ENCODE results near the gene UPK3A. TPM values are rescaled to one million over a fixed set of nuclear protein-coding genes. Genes with fewer than 3 reads are reported as not detected.

UPK3A gene
- total RNA-seq, 2 donors from 2014 or later = 0.34 TPM; not detected in 1

GRCh38 chr22:45335854-45336522 is 51.2 kb downstream of the UPK3A start:
- DNase-seq (no peak), ATAC-seq (no peak)
- intact Hi-C loops (cut with DNase I, micrococcal nuclease) = no loop called here

- DNase-seq = peak; percentile 53 to 59
- ATAC-seq = peak; percentile 79
- intact Hi-C loops (cut with DNase I, micrococcal nuclease) = no loop called here
Observed at GRCh38 chr22:45336971-45337431, 52.3 kb downstream of the UPK3A start.

- intact Hi-C loops (cut with DNase I, micrococcal nuclease) = no loop called here
- DNase-seq (no peak), ATAC-seq (no peak)
Observed at GRCh38 chr22:45337536-45337935, 52.8 kb downstream of the UPK3A start.

- DNase-seq = no peak
- no peak for ATAC-seq
- intact Hi-C loops (cut with DNase I, micrococcal nuclease) = no loop called here
Observed at GRCh38 chr22:45338795-45339194, 54.0 kb downstream of the UPK3A start.

GRCh38 chr22:45340323-45340722 is 55.6 kb downstream of the UPK3A start:
- DNase-seq (no peak), ATAC-seq (no peak)
- intact Hi-C loops (cut with DNase I, micrococcal nuclease) = no loop called here

- peak; percentile 47 for ATAC-seq
- intact Hi-C loops (cut with DNase I, micrococcal nuclease) = no loop called here
- no peak for DNase-seq
Observed at GRCh38 chr22:45341498-45341897, 56.7 kb downstream of the UPK3A start.

- no peak for ATAC-seq
- no peak for DNase-seq
- intact Hi-C loops (cut with DNase I, micrococcal nuclease) = no loop called here
Observed at GRCh38 chr22:45343143-45343542, 58.4 kb downstream of the UPK3A start.

- intact Hi-C loops (cut with DNase I, micrococcal nuclease) = no loop called here
- no peak for DNase-seq
Observed at GRCh38 chr22:45344334-45344733, 59.6 kb downstream of the UPK3A start.

More at GRCh38 chr22:45344334-45344733, 59.6 kb downstream of the UPK3A start:
- no peak for ATAC-seq

Other genes starting within 250 kb of the UPK3A start
- gene NUP50, start 121.0 kb upstream of the UPK3A start, total RNA-seq = 10 to 100 TPM; 56.4 to 65.9 TPM
- gene KIAA0930, start 44.1 kb upstream of the UPK3A start, total RNA-seq = 10 to 100 TPM; 36.0 to 52.2 TPM
- gene FAM118A, start 25.0 kb downstream of the UPK3A start, total RNA-seq = 10 to 100 TPM; 47.0 to 60.7 TPM
- not detected for gene SMC1B, start 128.7 kb downstream of the UPK3A start, total RNA-seq
- 1 to 10 TPM in 1 of 2 donors, under 1 TPM in 1; 0.84 to 1.2 TPM for gene RIBC2, start 128.7 kb downstream of the UPK3A start, total RNA-seq
- 100 to 1,000 TPM in 1 of 2 donors, 10 to 100 TPM in 1; 51.8 to 114 TPM for gene FBLN1, start 217.9 kb downstream of the UPK3A start, total RNA-seq